HepG2 (cell line): ENCODE measurements around the gene NUBPL. TPM values are rescaled to one million over a fixed set of nuclear protein-coding genes. Genes with fewer than 3 reads are reported as not detected.

ENCODE experiments used
- ATAC-seq: fragments of 200-7000 bp; cut with Tn5 transposase; 3 replicates; pipeline ENCODE4 v1.9.1; 2020; ENCODE audit warnings: mild to moderate bottlenecking, moderate library complexity
- BruUV-seq: library from RNA; stranded (reverse); fragments of 400-500 nt; replicated peaks from 2 replicates; lab custom pipeline; 2021; lab: Mats Ljungman, UMichigan
- CTCF ChIA-PET: fragments of 300-600 bp; formaldehyde crosslinking; extraction: SDS; loops from one replicate; lab custom pipeline; 2021; ENCODE audit warnings: low total read pairs, inconsistent platforms, low intra/inter-chr PET ratio; lab: Yijun Ruan, JAX
- POLR2A ChIA-PET: fragments of 350-600 bp; sonication (Branson Sonifier 250); formaldehyde crosslinking; loops from one replicate; lab custom pipeline; 2020; ENCODE audit warnings: antibody characterized with exemption, inconsistent platforms; lab: Yijun Ruan, JAX
- DNase-seq: peaks from one replicate; pipeline ENCODE4 v3.0.0-alpha.2; 2015; ENCODE audit warnings: low spot score
- FAIRE-seq: peaks from 3 replicates; lab custom pipeline; 2011; peaks lifted over from hg19 to GRCh38; lab: Jason Lieb, UNC
- H2AFZ ChIP-seq: one replicate; pipeline ENCODE4 v1.6.1; 2011; ENCODE audit warnings: low read length, inconsistent platforms
- H3K27ac ChIP-seq: fragments of 300-600 bp; 3 replicates; pipeline ENCODE4 v1.8.0; 2011; ENCODE audit warnings: mixed run types, mild to moderate bottlenecking, mixed read lengths, low read length, inconsistent platforms; ENCODE audit not compliant: insufficient read depth; ENCODE audit errors: extremely low read length
- H3K27me3 ChIP-seq, 2 experiments: fragments of 200-600 bp in 1 of 2; 2 replicates in 1 of 2; 3 replicates in 1 of 2; pipeline versions ENCODE4 v1.6.0 to v1.8.0; 2011; ENCODE audit warnings: low read length in 2 of 2, mild to moderate bottlenecking in 2 of 2, moderate library complexity in 2 of 2, inconsistent platforms in 1 of 2; ENCODE audit not compliant: insufficient read depth in 2 of 2, control insufficient read depth in 1 of 2
- H3K36me3 ChIP-seq, 2 experiments: fragments of 200-600 bp in 1 of 2; replicated peaks in 1 of 2; 2 replicates in 1 of 2; 3 replicates in 1 of 2; pipeline versions ENCODE4 v1.5.1 to v1.8.0; 2011; ENCODE audit warnings: low read length in 2 of 2, inconsistent platforms in 1 of 2; ENCODE audit not compliant: insufficient read depth in 2 of 2, control insufficient read depth in 1 of 2
- H3K4me1 ChIP-seq: 2 replicates; pipeline ENCODE4 v1.5.1; 2012; ENCODE audit warnings: low read length, inconsistent platforms; ENCODE audit not compliant: insufficient read depth
- H3K4me2 ChIP-seq: 2 replicates; pipeline ENCODE4 v1.6.0; 2011; ENCODE audit warnings: low read depth, low read length, inconsistent platforms
- H3K4me3 ChIP-seq, 3 experiments: fragments of 200-600 bp in 1 of 3; sonication (generic), shearing (Covaris generic) in 1 of 3; replicated peaks in 1 of 3; 2 replicates each; pipeline ENCODE4 v1.5.1; 2011 to 2016; ENCODE audit warnings: low read length in 3 of 3, inconsistent platforms in 2 of 3, low read depth in 2 of 3, mild to moderate bottlenecking in 2 of 3, control low read depth in 1 of 3, mixed read lengths in 1 of 3; ENCODE audit not compliant: insufficient read depth in 1 of 3
- H3K79me2 ChIP-seq: one replicate; pipeline ENCODE4 v1.6.1; 2011; ENCODE audit warnings: low read length, inconsistent platforms; ENCODE audit not compliant: insufficient read depth
- H3K9ac ChIP-seq: 2 replicates; pipeline ENCODE4 v1.6.0; 2011; ENCODE audit warnings: mild to moderate bottlenecking, low read depth, low read length, inconsistent platforms; ENCODE audit not compliant: insufficient read depth
- H3K9me3 ChIP-seq: 2 replicates; pipeline ENCODE4 v1.5.1; 2012; ENCODE audit warnings: mild to moderate bottlenecking, low read length
- H4K20me1 ChIP-seq: 2 replicates; pipeline ENCODE4 v1.6.0; 2011; ENCODE audit warnings: inconsistent platforms, mild to moderate bottlenecking, low read length, moderate library complexity; ENCODE audit not compliant: insufficient read depth
- BCL6 ChIP-seq: IDR thresholded peaks from 2 replicates; pipeline ENCODE4 v1.6.1; 2016; ENCODE audit warnings: missing genetic modification reagents, missing compliant biosample characterization
- FOXJ3 ChIP-seq: sonication (generic); formaldehyde crosslinking; IDR thresholded peaks from 2 replicates; pipeline ENCODE4 v1.4.0; 2020; ENCODE audit warnings: missing genetic modification reagents, mild to moderate bottlenecking, borderline replicate concordance
- GFI1 ChIP-seq: sonication (generic); formaldehyde crosslinking; IDR thresholded peaks from 2 replicates; pipeline ENCODE4 v1.5.0; 2020; ENCODE audit warnings: missing genetic modification reagents, mild to moderate bottlenecking, borderline replicate concordance
- HNF4G ChIP-seq, 2 experiments: sonication (generic) in 1 of 2; formaldehyde crosslinking in 1 of 2; IDR thresholded peaks; 2 replicates each; pipeline versions ENCODE4 v1.4.0 to v1.6.1; 2011 to 2020; ENCODE audit warnings: borderline replicate concordance in 2 of 2, low read depth in 2 of 2, mild to moderate bottlenecking in 2 of 2, low read length in 1 of 2, missing genetic modification reagents in 1 of 2, moderate library complexity in 1 of 2
- HNRNPL ChIP-seq: fragments of 200-400 bp; formaldehyde crosslinking; IDR thresholded peaks from 2 replicates; pipeline ENCODE4 v1.6.1; 2017; ENCODE audit warnings: mild to moderate bottlenecking, low read depth, low read length
- IRX3 ChIP-seq: sonication (generic); formaldehyde crosslinking; IDR thresholded peaks from 2 replicates; pipeline ENCODE4 v1.8.1; 2023; ENCODE audit warnings: mild to moderate bottlenecking, low read depth, missing genetic modification reagents, borderline replicate concordance
- MED13 ChIP-seq: sonication (generic); formaldehyde crosslinking; IDR thresholded peaks from 2 replicates; pipeline ENCODE4 v1.5.0; 2020; ENCODE audit warnings: missing genetic modification reagents
- MZF1 ChIP-seq: sonication (generic); formaldehyde crosslinking; IDR thresholded peaks from 2 replicates; pipeline ENCODE4 v1.8.1; 2023; ENCODE audit warnings: mild to moderate bottlenecking, missing genetic modification reagents, borderline replicate concordance
- PRPF4 ChIP-seq: fragments of 200-400 bp; formaldehyde crosslinking; IDR thresholded peaks from 2 replicates; pipeline ENCODE4 v1.6.1; 2016; ENCODE audit warnings: low read length, low read depth; ENCODE audit not compliant: poor library complexity, severe bottlenecking
- SALL1 ChIP-seq: sonication (generic); formaldehyde crosslinking; IDR thresholded peaks from 2 replicates; pipeline ENCODE4 v1.8.0; 2022; ENCODE audit warnings: mild to moderate bottlenecking, missing genetic modification reagents
- SMYD3 ChIP-seq: sonication (generic); formaldehyde crosslinking; IDR thresholded peaks from 2 replicates; pipeline ENCODE4 v1.8.1; 2023; ENCODE audit warnings: mild to moderate bottlenecking, missing genetic modification reagents
- SRY ChIP-seq: sonication (generic); formaldehyde crosslinking; IDR thresholded peaks from 2 replicates; pipeline ENCODE4 v1.8.0; 2022; ENCODE audit warnings: mild to moderate bottlenecking, missing genetic modification reagents
- ZNF598 ChIP-seq: sonication (generic); formaldehyde crosslinking; IDR thresholded peaks from 2 replicates; pipeline ENCODE4 v1.5.1; 2020; ENCODE audit warnings: mild to moderate bottlenecking, missing genetic modification reagents, borderline replicate concordance
- WGBS: methylation state at CpG from one replicate; pipeline ENCODE4 v1.1.6; 2017; ENCODE audit warnings: low lambda C conversion rate; 5-methylcytosine and 5-hydroxymethylcytosine counted together
- in situ Hi-C: cut with HindIII; loops from 2 replicates; pipeline ENCODE4 v1.10.0; 2017; ENCODE audit warnings: low pct_unique_long_range_greater_than_20kb; ENCODE audit not compliant: extremely low pct_ligation_motif_present
- intact Hi-C: fragments of 100-400 bp; cut with micrococcal nuclease; formaldehyde crosslinking; loops from one replicate; pipeline ENCODE4 v1.10.0; 2022; ENCODE audit not compliant: unreplicated experiment
- polyA plus RNA-seq, 8 experiments: library from polyadenylated mRNA; depleted of rRNA in 3 of 8; stranded (reverse) in 7 of 8; unstranded in 1 of 8; fragments of >200 nt; fragmentation: Illumina TruSeq in 4 of 8; extraction: Trizol in 4 of 8; gene quantifications; 2 replicates each; pipeline versions ENCODE4 v1.2.1 to v1.2.3, GENCODE V29; 2011 to 2016; ENCODE audit warnings: low read depth in 4 of 8, missing spikeins in 1 of 8, mixed read lengths in 1 of 8; ENCODE audit not compliant: insufficient read depth in 1 of 8
- total RNA-seq, 5 experiments: library from RNA; depleted of rRNA; stranded (reverse); fragments of >200 nt; fragmentation: Illumina TruSeq; extraction: Trizol; gene quantifications; 2 replicates each; pipeline ENCODE4 v1.2.3, GENCODE V29; 2016; ENCODE audit warnings: low read depth in 1 of 5
- TF ChIP-seq, protein P1 (sequence below): sonication (generic); formaldehyde crosslinking; IDR thresholded peaks from 2 replicates; pipeline ENCODE4 v1.4.0; 2020; ENCODE audit warnings: mild to moderate bottlenecking, low read depth, missing genetic modification reagents
- TF ChIP-seq, protein P2 (sequence below): sonication (generic); formaldehyde crosslinking; IDR thresholded peaks from 2 replicates; pipeline ENCODE4 v1.5.1; 2020; ENCODE audit warnings: missing genetic modification reagents, mild to moderate bottlenecking, borderline replicate concordance

Gene NUBPL
- total and polyA plus RNA-seq, 2 of the 13 experiments (the other 11 are each of a cell fraction or from before 2014, with no cell fraction given): 21.3 to 44.1 TPM

DNA sequence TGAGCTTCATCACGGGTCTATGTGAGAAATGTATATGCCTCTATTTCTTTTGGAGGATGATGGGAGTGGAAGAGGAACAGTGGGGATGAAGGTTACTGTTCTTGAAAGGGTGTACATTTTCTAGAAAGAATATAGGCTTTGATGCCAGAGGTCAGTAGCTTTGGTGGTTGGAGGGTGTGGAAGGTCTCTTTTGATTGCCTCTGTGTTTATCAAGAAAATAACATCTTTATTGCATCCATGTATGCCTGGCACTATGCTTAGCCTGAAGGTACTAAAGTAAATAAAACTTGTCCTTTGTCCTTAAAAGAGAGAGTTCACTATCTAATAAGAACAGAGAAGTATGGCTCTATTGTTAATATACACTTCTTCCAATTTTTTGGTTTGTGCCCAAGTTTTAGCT, 201.8 kb downstream of the NUBPL start:
- no peak overlapping the region for H3K27ac ChIP-seq
- no peaks in the 10 kb centered on the region for H3K9me3 ChIP-seq
- peak; percentile 63 for TF ChIP-seq BCL6
- TF ChIP-seq MED13: no peak
- no peak overlapping the region for H2AFZ ChIP-seq
- intact Hi-C loops (no loop called here), in situ Hi-C loops (no loop called here)
- 91% methylated on average over 1 of the region's 1 CpG for WGBS
- ATAC-seq (no peak), FAIRE-seq (no peak), DNase-seq (no peak)
- no peak overlapping the region for H3K9ac ChIP-seq
- H3K4me3 ChIP-seq: no peak overlapping the region
- H3K27me3 ChIP-seq: no peaks in the 10 kb centered on the region
- POLR2A ChIA-PET: interaction anchor here (0.9 kb wide), 1 partner anchor 15 kb away, joined by 3 read pairs; no protein-coding TSS in a partner anchor
- CTCF ChIA-PET: no interaction called here
- no TSS peak for BruUV-seq
- H3K4me2 ChIP-seq: no peak overlapping the region
- no peaks in the 10 kb centered on the region for H3K36me3 ChIP-seq
- H3K4me1 ChIP-seq: peaks cover 17% of the 10 kb centered on the region
- no peaks in the 10 kb centered on the region for H3K79me2 ChIP-seq
- no peaks in the 10 kb centered on the region for H4K20me1 ChIP-seq

DNA sequence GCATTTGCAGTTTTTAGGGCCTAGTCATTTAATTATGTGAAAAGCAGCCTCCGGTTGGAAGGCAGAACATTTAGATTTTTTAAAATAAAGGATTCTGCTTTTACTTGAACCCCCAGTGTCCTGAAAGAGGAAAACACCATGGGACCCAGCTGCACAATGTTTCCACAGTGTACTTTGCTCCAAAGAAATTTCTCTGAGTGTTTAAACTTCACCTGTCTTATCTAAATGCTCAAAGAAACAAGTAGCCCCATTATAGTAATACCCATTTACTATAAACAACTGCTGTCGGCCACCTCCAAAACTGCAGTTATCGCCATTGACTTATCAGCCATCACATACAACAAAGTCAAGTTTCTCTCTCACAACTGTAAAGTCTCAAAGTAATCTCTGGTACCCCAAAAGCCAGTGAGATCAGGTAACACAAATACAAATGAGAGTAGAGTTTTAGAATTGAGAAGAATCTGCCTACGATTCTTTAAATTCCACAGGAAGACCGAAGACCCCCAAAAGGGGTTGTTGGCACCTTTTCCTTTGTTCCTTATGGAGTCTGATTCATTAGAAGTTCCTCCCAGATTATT, 205.2 kb downstream of the NUBPL start:
- Histone ChIP-seq H4K20me1 (no peaks in the 10 kb centered on the region), H3K36me3 (no peaks in the 10 kb centered on the region), H3K27me3 (no peaks in the 10 kb centered on the region), H3K4me2 (peak overlapping the region; percentile 10; the same call in 1 of the 2 replicates), H3K27ac (no peak overlapping the region), H3K9ac (no peak overlapping the region), H3K9me3 (no peaks in the 10 kb centered on the region), H2AFZ (peak overlapping the region; percentile 1), H3K4me3 (no peak overlapping the region), H3K4me1 (peaks cover 17% of the 10 kb centered on the region), H3K79me2 (no peaks in the 10 kb centered on the region)
- POLR2A ChIA-PET: no interaction called here
- intact Hi-C loops: no loop called here
- ATAC-seq (peak; percentile 91), DNase-seq (peak; percentile 54), FAIRE-seq (no peak)
- WGBS: 81% methylated on average over 5 of the region's 5 CpGs
- in situ Hi-C loops: no loop called here
- CTCF ChIA-PET: no interaction called here
- BruUV-seq: no TSS peak
- TF ChIP-seq IRX3 (no peak), HNF4G (IDR thresholded peaks at IDR 0.05; ENCODE audit: borderline replicate concordance, low read depth, low read length) (peak; percentile 64; the same call in 1 of the 2 replicates), HNF4G (CRISPR knock-in tag; IDR thresholded peaks at IDR 0.05; ENCODE audit: borderline replicate concordance, low read depth) (no peak), FOXJ3 (CRISPR knock-in tag) (peak; percentile 59; the same call in 1 of the 2 replicates), SRY (CRISPR knock-in tag) (no peak), PRPF4 (no peak), SALL1 (CRISPR knock-in tag) (no peak), SMYD3 (CRISPR knock-in tag) (peak; percentile 30; the same call in 1 of the 2 replicates), MZF1 (CRISPR knock-in tag) (no peak), ZNF598 (CRISPR knock-in tag) (no peak), HNRNPL (no peak), GFI1 (CRISPR knock-in tag) (no peak)
- TF ChIP-seq, protein P1, sequence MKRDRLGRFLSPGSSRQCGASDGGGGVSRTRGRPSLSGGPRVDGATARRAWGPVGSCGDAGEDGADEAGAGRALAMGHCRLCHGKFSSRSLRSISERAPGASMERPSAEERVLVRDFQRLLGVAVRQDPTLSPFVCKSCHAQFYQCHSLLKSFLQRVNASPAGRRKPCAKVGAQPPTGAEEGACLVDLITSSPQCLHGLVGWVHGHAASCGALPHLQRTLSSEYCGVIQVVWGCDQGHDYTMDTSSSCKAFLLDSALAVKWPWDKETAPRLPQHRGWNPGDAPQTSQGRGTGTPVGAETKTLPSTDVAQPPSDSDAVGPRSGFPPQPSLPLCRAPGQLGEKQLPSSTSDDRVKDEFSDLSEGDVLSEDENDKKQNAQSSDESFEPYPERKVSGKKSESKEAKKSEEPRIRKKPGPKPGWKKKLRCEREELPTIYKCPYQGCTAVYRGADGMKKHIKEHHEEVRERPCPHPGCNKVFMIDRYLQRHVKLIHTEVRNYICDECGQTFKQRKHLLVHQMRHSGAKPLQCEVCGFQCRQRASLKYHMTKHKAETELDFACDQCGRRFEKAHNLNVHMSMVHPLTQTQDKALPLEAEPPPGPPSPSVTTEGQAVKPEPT (CRISPR knock-in tag): no peak
- TF ChIP-seq, protein P2, sequence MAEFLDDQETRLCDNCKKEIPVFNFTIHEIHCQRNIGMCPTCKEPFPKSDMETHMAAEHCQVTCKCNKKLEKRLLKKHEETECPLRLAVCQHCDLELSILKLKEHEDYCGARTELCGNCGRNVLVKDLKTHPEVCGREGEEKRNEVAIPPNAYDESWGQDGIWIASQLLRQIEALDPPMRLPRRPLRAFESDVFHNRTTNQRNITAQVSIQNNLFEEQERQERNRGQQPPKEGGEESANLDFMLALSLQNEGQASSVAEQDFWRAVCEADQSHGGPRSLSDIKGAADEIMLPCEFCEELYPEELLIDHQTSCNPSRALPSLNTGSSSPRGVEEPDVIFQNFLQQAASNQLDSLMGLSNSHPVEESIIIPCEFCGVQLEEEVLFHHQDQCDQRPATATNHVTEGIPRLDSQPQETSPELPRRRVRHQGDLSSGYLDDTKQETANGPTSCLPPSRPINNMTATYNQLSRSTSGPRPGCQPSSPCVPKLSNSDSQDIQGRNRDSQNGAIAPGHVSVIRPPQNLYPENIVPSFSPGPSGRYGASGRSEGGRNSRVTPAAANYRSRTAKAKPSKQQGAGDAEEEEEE: no peak
